Hepatocyte (in vitro differentiated cells): Measurements from ENCODE around the gene SIGLECL1.

Experiments used
- EZH2 ChIP-seq: fragments of 200-600 bp; sonication (generic); IDR thresholded peaks from 2 replicates; pipeline ENCODE4 v1.6.1; 2016; ENCODE audit warnings: antibody characterized with exemption, mild to moderate bottlenecking, borderline replicate concordance
- TF ChIP-seq, protein P1 (sequence below): fragments of 200-600 bp; sonication (generic); IDR thresholded peaks from 2 replicates; pipeline ENCODE4 v1.5.1; 2016; ENCODE audit warnings: antibody characterized with exemption, mild to moderate bottlenecking; ENCODE audit not compliant: poor library complexity

- TF ChIP-seq EZH2, result no peak
- TF ChIP-seq, protein P1, sequence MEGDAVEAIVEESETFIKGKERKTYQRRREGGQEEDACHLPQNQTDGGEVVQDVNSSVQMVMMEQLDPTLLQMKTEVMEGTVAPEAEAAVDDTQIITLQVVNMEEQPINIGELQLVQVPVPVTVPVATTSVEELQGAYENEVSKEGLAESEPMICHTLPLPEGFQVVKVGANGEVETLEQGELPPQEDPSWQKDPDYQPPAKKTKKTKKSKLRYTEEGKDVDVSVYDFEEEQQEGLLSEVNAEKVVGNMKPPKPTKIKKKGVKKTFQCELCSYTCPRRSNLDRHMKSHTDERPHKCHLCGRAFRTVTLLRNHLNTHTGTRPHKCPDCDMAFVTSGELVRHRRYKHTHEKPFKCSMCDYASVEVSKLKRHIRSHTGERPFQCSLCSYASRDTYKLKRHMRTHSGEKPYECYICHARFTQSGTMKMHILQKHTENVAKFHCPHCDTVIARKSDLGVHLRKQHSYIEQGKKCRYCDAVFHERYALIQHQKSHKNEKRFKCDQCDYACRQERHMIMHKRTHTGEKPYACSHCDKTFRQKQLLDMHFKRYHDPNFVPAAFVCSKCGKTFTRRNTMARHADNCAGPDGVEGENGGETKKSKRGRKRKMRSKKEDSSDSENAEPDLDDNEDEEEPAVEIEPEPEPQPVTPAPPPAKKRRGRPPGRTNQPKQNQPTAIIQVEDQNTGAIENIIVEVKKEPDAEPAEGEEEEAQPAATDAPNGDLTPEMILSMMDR, result no peak
Observed at GRCh38 chr19:51227326-51227725, 23.6 kb upstream of the SIGLECL1 start.
